Neural cell (in vitro differentiated cells): Measurements from ENCODE around the gene ANKRD28.

Experiments
- EP300 ChIP-seq: fragments of 450-650 bp; conservative IDR thresholded peaks from 2 replicates; pipeline ENCODE4 v1.6.1; 2014; ENCODE audit warnings: antibody characterized with exemption, mild to moderate bottlenecking, moderate library complexity; ENCODE audit not compliant: poor library complexity, severe bottlenecking
- EZH2 ChIP-seq: fragments of 200-600, 300-800 bp; shearing (Covaris generic), sonication (generic); IDR thresholded peaks from 2 replicates; pipeline ENCODE4 v1.6.1; 2014; ENCODE audit warnings: antibody characterized with exemption, low read length, borderline replicate concordance, mild to moderate bottlenecking; ENCODE audit not compliant: insufficient read depth, poor library complexity, severe bottlenecking
- POLR2AphosphoS5 ChIP-seq: IDR thresholded peaks from 2 replicates; pipeline ENCODE4 v1.6.1; 2012
- RAD21 ChIP-seq: fragments of 450-650 bp; conservative IDR thresholded peaks from 2 replicates; pipeline ENCODE4 v1.6.1; 2014; ENCODE audit warnings: antibody characterized with exemption, mild to moderate bottlenecking, moderate library complexity
- SMC3 ChIP-seq: fragments of 450-650 bp; conservative IDR thresholded peaks from 2 replicates; pipeline ENCODE4 v1.6.1; 2014; ENCODE audit warnings: antibody characterized with exemption, mild to moderate bottlenecking, moderate library complexity; ENCODE audit not compliant: poor library complexity
- TF ChIP-seq, protein P1 (sequence below): fragments of 450-650 bp; IDR thresholded peaks from 2 replicates; pipeline ENCODE4 v1.5.1; 2014; ENCODE audit warnings: antibody characterized with exemption, mild to moderate bottlenecking, moderate library complexity; ENCODE audit not compliant: poor library complexity, severe bottlenecking
- TF ChIP-seq, protein P2 (sequence below): IDR thresholded peaks from 2 replicates; pipeline ENCODE4 v1.6.1; 2012; ENCODE audit warnings: borderline replicate concordance

GRCh38 chr3:15646851-15647511, 150.8 kb downstream of the ANKRD28 start:
- TF ChIP-seq, protein P1, sequence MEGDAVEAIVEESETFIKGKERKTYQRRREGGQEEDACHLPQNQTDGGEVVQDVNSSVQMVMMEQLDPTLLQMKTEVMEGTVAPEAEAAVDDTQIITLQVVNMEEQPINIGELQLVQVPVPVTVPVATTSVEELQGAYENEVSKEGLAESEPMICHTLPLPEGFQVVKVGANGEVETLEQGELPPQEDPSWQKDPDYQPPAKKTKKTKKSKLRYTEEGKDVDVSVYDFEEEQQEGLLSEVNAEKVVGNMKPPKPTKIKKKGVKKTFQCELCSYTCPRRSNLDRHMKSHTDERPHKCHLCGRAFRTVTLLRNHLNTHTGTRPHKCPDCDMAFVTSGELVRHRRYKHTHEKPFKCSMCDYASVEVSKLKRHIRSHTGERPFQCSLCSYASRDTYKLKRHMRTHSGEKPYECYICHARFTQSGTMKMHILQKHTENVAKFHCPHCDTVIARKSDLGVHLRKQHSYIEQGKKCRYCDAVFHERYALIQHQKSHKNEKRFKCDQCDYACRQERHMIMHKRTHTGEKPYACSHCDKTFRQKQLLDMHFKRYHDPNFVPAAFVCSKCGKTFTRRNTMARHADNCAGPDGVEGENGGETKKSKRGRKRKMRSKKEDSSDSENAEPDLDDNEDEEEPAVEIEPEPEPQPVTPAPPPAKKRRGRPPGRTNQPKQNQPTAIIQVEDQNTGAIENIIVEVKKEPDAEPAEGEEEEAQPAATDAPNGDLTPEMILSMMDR: no peak
- TF ChIP-seq RAD21 (no peak), SMC3 (no peak), EZH2 (no peak), EP300 (no peak), POLR2AphosphoS5 (no peak)
- TF ChIP-seq, protein P2, sequence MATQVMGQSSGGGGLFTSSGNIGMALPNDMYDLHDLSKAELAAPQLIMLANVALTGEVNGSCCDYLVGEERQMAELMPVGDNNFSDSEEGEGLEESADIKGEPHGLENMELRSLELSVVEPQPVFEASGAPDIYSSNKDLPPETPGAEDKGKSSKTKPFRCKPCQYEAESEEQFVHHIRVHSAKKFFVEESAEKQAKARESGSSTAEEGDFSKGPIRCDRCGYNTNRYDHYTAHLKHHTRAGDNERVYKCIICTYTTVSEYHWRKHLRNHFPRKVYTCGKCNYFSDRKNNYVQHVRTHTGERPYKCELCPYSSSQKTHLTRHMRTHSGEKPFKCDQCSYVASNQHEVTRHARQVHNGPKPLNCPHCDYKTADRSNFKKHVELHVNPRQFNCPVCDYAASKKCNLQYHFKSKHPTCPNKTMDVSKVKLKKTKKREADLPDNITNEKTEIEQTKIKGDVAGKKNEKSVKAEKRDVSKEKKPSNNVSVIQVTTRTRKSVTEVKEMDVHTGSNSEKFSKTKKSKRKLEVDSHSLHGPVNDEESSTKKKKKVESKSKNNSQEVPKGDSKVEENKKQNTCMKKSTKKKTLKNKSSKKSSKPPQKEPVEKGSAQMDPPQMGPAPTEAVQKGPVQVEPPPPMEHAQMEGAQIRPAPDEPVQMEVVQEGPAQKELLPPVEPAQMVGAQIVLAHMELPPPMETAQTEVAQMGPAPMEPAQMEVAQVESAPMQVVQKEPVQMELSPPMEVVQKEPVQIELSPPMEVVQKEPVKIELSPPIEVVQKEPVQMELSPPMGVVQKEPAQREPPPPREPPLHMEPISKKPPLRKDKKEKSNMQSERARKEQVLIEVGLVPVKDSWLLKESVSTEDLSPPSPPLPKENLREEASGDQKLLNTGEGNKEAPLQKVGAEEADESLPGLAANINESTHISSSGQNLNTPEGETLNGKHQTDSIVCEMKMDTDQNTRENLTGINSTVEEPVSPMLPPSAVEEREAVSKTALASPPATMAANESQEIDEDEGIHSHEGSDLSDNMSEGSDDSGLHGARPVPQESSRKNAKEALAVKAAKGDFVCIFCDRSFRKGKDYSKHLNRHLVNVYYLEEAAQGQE: no peak
